WTC11 (cell line): Measurements from ENCODE around the gene PHTF1.

Experiments used
- ETV6 ChIP-seq: sonication (generic); formaldehyde crosslinking; IDR thresholded peaks from 2 replicates; pipeline ENCODE4 v1.8.1; 2022; ENCODE audit warnings: mild to moderate bottlenecking, missing genetic modification reagents
- TF ChIP-seq, protein P1 (sequence below): fragments of 200-600 bp; IDR thresholded peaks from 2 replicates; pipeline ENCODE4 v1.8.0; 2022; ENCODE audit warnings: antibody characterized with exemption

GRCh38 chr1:113742515-113742914 lies 16.8 kb downstream of the PHTF1 start:
- TF ChIP-seq, protein P1, sequence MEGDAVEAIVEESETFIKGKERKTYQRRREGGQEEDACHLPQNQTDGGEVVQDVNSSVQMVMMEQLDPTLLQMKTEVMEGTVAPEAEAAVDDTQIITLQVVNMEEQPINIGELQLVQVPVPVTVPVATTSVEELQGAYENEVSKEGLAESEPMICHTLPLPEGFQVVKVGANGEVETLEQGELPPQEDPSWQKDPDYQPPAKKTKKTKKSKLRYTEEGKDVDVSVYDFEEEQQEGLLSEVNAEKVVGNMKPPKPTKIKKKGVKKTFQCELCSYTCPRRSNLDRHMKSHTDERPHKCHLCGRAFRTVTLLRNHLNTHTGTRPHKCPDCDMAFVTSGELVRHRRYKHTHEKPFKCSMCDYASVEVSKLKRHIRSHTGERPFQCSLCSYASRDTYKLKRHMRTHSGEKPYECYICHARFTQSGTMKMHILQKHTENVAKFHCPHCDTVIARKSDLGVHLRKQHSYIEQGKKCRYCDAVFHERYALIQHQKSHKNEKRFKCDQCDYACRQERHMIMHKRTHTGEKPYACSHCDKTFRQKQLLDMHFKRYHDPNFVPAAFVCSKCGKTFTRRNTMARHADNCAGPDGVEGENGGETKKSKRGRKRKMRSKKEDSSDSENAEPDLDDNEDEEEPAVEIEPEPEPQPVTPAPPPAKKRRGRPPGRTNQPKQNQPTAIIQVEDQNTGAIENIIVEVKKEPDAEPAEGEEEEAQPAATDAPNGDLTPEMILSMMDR, result no peak
- TF ChIP-seq ETV6 (CRISPR knock-in tag), result no peak
